Endometrial microvascular endothelial cells (primary cell): Measurements from ENCODE around the gene AOPEP. TPM values are rescaled to one million over a fixed set of nuclear protein-coding genes. Genes with fewer than 3 reads are reported as not detected.

ENCODE experiments used
- in situ Hi-C: cut with HindIII; loops from 2 replicates; pipeline ENCODE4 v1.10.0; 2017; ENCODE audit warnings: low sequenced_read_pairs, low pct_unique_long_range_greater_than_20kb; ENCODE audit errors: inconsistent ontology term
- total RNA-seq: library from RNA; depleted of rRNA; stranded (reverse); fragments of >200 nt; gene quantifications from one replicate; pipeline ENCODE4 v1.2.3, GENCODE V29; 2015; ENCODE audit errors: inconsistent ontology term

The AOPEP gene
- total RNA-seq, 1 donor from 2014 or later, result 48.9 TPM

GRCh38 chr9:95134457-95134881 is 408.0 kb downstream of the AOPEP start:
- in situ Hi-C loops, result no loop called here

GRCh38 chr9:95135756-95136155 is 409.3 kb downstream of the AOPEP start:
- in situ Hi-C loops, result no loop called here

Other genes starting within 250 kb of the AOPEP start
- gene PCAT7, start 171.6 kb upstream of the AOPEP start, total RNA-seq, result not detected
- gene FBP2, start 132.9 kb upstream of the AOPEP start, total RNA-seq, result not detected
- gene FBP1, start 87.2 kb upstream of the AOPEP start, total RNA-seq, result 12.4 TPM